ENCODE data around the gene ZMAT2. TPM values are rescaled to one million over a fixed set of nuclear protein-coding genes. Genes with fewer than 3 reads are reported as not detected.

ZMAT2 gene
- total RNA-seq, 6 donors from 2014 or later = 18.5 to 49.9 (median 35.0) TPM

GRCh38 chr5:140725799-140726471 lies 25.7 kb downstream of the ZMAT2 start:
- TF ChIP-seq EP300 (IDR thresholded peaks at IDR 0.05) (no peak), POLR2AphosphoS5 (IDR thresholded peaks at IDR 0.05) (no peak), POLR2A (IDR thresholded peaks at IDR 0.05) (no peak)
- TF ChIP-seq, protein P1, sequence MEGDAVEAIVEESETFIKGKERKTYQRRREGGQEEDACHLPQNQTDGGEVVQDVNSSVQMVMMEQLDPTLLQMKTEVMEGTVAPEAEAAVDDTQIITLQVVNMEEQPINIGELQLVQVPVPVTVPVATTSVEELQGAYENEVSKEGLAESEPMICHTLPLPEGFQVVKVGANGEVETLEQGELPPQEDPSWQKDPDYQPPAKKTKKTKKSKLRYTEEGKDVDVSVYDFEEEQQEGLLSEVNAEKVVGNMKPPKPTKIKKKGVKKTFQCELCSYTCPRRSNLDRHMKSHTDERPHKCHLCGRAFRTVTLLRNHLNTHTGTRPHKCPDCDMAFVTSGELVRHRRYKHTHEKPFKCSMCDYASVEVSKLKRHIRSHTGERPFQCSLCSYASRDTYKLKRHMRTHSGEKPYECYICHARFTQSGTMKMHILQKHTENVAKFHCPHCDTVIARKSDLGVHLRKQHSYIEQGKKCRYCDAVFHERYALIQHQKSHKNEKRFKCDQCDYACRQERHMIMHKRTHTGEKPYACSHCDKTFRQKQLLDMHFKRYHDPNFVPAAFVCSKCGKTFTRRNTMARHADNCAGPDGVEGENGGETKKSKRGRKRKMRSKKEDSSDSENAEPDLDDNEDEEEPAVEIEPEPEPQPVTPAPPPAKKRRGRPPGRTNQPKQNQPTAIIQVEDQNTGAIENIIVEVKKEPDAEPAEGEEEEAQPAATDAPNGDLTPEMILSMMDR (IDR thresholded peaks at IDR 0.05) = no peak
- no peaks in the 10 kb centered on the region for H3K36me3 ChIP-seq
- H3K27me3 ChIP-seq = no peaks in the 10 kb centered on the region
- no peaks in the 10 kb centered on the region for H3K9me3 ChIP-seq
- peak in 1 of 2 donors; percentile 34 for DNase-seq
- H3K4me1 ChIP-seq = peaks cover 0 to 8% (median 0%) of the 10 kb centered on the region in 4 donors
- WGBS, 2 donors = 10 to 16% methylated on average over 21 to 23 of the region's 23 CpGs
- peak; percentile 74 to 79 for ATAC-seq (ENCODE audit: low FRiP score in 2 of 2)
- H3K4me3 ChIP-seq = peak overlapping the region in 1 of 4 donors; percentile 11
- no peak overlapping the region for H3K27ac ChIP-seq

- no peak overlapping the region for H3K4me3 ChIP-seq
- TF ChIP-seq POLR2A (IDR thresholded peaks at IDR 0.05) (no peak), POLR2AphosphoS5 (IDR thresholded peaks at IDR 0.05) (no peak), EP300 (IDR thresholded peaks at IDR 0.05) (no peak)
- TF ChIP-seq, protein P1 (IDR thresholded peaks at IDR 0.05) = no peak
- ATAC-seq (ENCODE audit: low FRiP score in 2 of 2) (no peak), DNase-seq (no peak)
- no peaks in the 10 kb centered on the region for H3K27me3 ChIP-seq
- no peaks in the 10 kb centered on the region for H3K9me3 ChIP-seq
- no peaks in the 10 kb centered on the region for H3K36me3 ChIP-seq
- no peaks in the 10 kb centered on the region for H3K4me1 ChIP-seq
- 55 to 63% methylated on average over 4 of the region's 4 CpGs for whole genome bisulfite sequencing, 2 donors
- no peak overlapping the region for H3K27ac ChIP-seq
Measured at GRCh38 chr5:140733098-140733497, 32.9 kb downstream of the ZMAT2 start.

- TF ChIP-seq, protein P1 (IDR thresholded peaks at IDR 0.05) = peak in 5 of 6 experiments; percentile 12 to 47 (median 29)
- no peak for TF ChIP-seq POLR2A (IDR thresholded peaks at IDR 0.05)
- H3K36me3 ChIP-seq = no peaks in the 10 kb centered on the region
- H3K27me3 ChIP-seq = no peaks in the 10 kb centered on the region
- no peak for DNase-seq
- no peak overlapping the region for H3K27ac ChIP-seq
- H3K4me3 ChIP-seq = no peak overlapping the region
- no peaks in the 10 kb centered on the region for H3K9me3 ChIP-seq
- H3K4me1 ChIP-seq = no peaks in the 10 kb centered on the region
- WGBS, 2 donors = 59 to 67% methylated on average over 7 of the region's 7 CpGs
- ATAC-seq (ENCODE audit: low FRiP score in 2 of 2) = peak in 1 of 2 donors; percentile 73
Measured at GRCh38 chr5:140734354-140734753, 34.1 kb downstream of the ZMAT2 start.

DNA sequence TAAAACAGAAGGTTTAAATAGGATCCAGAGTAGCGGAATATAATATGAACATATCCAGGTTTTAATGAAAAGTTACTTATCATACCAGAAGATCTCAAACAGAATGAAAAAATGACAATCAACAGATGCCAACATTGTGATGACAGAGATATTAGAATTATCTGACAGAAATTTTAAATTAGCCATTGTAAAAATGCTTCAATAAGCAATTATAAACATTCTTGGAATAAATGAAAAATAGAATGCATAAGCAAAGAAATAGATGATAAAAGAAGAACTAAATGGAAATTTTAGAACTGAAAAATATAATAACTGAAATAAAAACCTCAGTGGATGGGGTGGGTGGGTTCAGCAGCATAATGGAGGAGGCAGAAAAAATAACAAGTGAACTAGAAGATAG lies 37.2 kb downstream of the ZMAT2 start:
- H3K27ac ChIP-seq = no peak overlapping the region
- H3K4me1 ChIP-seq = no peaks in the 10 kb centered on the region
- no peak overlapping the region for H3K4me3 ChIP-seq
- 67 to 92% methylated on average over 1 of the region's 1 CpG for WGBS, 2 donors
- no peaks in the 10 kb centered on the region for H3K27me3 ChIP-seq
- DNase-seq (no peak), ATAC-seq (ENCODE audit: low FRiP score in 2 of 2) (no peak)
- H3K9me3 ChIP-seq = peaks cover 0 to 9% (median 0%) of the 10 kb centered on the region in 4 donors
- TF ChIP-seq POLR2AphosphoS5 (IDR thresholded peaks at IDR 0.05) = no peak
- no peak for TF ChIP-seq POLR2A (IDR thresholded peaks at IDR 0.05)
- no peak for TF ChIP-seq EP300 (IDR thresholded peaks at IDR 0.05)
- TF ChIP-seq, protein P1 (IDR thresholded peaks at IDR 0.05) = no peak
- H3K36me3 ChIP-seq = no peaks in the 10 kb centered on the region

GRCh38 chr5:140741967-140742366 lies 41.7 kb downstream of the ZMAT2 start:
- ATAC-seq (ENCODE audit: low FRiP score in 2 of 2) (no peak), DNase-seq (no peak)
- 60 to 95% methylated on average over 1 of the region's 1 CpG for whole genome bisulfite sequencing, 2 donors
- Histone ChIP-seq H3K36me3 (no peaks in the 10 kb centered on the region), H3K27ac (no peak overlapping the region), H3K27me3 (no peaks in the 10 kb centered on the region), H3K4me1 (no peaks in the 10 kb centered on the region), H3K4me3 (no peak overlapping the region), H3K9me3 (peaks cover 0 to 21% (median 4%) of the 10 kb centered on the region in 4 donors)
- TF ChIP-seq, protein P1 (IDR thresholded peaks at IDR 0.05) = no peak
- TF ChIP-seq EP300 (IDR thresholded peaks at IDR 0.05) (no peak), POLR2AphosphoS5 (IDR thresholded peaks at IDR 0.05) (no peak), POLR2A (IDR thresholded peaks at IDR 0.05) (no peak)

Measured in upper lobe of left lung (tissue), 6 donors.